ENCODE results near the gene TIMM50.
"Not testable (repeated sequence)": the region's sequence is repeated elsewhere in the genome, so short reads cannot be mapped to it uniquely, and the experiment has no call there.

TIMM50 gene

GRCh38 chr19:39480337-39481228 is at the start of gene TIMM50:
TIMM50 (plus strand) TSS chr19:39480838; CDS start chr19:39480854, 16 bp downstream.
- DNase-seq = peak; percentile 86 to 91

DNA sequence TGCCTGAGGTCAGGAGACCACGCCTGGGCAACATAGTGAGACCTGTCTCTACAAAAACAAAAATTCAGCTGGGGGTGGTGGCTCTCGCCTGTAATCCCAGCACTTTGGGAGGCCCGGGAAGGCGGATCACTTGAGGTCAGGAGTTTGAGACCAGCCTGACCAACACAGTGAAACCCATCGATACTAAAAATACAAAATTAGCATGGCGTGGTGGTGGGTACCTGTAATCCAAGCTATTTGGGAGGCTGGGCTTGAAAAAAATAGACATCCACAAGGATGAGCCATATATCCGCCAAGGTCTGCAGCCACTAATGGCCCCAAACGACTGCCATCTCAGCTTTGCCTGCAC is 48.0 kb upstream of the TIMM50 start:
- no peak for DNase-seq

DNA sequence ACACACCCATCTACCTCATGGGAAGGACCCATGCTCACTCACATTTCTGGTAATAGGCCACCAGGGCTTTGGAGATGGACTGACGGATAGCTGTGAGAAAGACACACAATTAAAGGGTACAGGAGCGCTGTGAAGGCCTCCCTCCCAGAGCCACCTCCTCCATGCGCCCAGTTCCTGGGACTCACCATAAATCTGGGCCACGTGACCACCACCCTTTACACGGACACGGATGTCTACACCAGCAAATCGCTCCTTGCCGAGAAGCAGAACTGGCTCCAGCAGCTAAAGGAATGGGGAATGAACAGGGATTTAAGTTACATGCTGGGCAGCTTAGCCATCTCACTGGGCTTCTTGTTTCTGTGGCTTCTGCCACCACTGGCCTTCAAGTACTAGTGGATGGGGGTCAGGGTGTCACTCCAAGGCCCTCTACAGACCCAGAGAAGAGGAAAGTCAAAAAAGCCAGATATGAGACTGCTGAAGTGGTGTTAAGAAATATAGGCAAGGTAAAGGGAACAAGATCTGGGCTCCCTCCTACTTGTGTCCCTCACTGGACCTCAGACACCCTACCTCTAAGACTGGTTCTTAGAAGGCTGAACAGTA is 47.1 kb upstream of the TIMM50 start:
- DNase-seq = no peak

- no peak for DNase-seq
These were observed 46.2 kb upstream of the TIMM50 start for GRCh38 chr19:39434123-39435076.

- DNase-seq = peak; percentile 73 to 92
These were observed 44.9 kb upstream of the TIMM50 start, which contains the start of gene RPS16 for GRCh38 chr19:39435499-39436349. RPS16 (minus strand) TSS chr19:39435949; CDS start chr19:39435895, 54 bp downstream.

DNA sequence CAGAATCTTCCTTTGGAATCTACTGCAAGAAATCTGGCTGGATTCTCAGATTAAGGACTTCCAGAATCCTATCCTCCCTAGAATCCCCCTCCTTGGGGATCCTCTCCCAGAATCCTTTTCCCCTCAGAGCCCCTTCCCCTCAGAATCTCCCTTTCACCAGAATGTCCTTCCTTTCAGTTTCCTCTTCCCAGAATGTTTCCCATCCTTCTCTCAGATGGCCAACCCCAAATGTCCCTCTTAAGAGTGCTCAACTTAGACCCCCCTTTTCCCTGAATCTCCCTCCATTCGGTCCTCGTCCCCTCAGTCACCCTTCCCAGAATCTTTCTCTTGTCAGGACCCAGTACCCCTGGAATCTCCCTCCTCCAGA is 44.3 kb upstream of the TIMM50 start:
- DNase-seq = no peak

GRCh38 chr19:39438270-39438934 is 42.2 kb upstream of the TIMM50 start:
- DNase-seq = no peak

DNA sequence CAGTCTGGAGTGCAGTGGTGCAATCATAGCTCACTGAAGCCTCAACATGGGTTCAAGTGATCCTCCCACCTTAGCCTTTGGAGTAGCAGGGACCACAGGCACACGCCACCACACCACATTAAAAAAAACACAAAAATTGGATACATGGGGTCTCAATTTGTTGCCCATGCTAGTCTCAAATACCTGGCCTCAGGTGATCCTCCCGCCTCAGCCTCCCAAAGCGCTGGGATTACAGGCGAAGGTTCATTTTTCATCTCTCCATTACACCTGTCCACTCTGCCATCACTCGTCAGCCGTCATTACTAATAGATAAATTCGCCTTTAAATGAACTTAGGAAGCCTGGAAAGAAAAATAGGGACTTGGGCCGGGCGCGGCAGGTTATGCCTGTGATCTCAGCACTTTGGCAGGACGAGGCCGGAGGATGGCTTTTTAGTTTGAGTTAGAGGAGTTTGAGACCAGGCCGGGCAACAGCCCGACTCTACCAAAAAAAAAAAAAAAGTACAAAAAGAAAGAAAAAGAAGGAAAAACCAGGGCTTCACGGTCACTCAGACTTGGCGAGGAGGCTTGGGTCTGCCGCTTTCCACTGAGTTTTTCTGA is 35.9 kb upstream of the TIMM50 start:
- no peak for DNase-seq

DNA sequence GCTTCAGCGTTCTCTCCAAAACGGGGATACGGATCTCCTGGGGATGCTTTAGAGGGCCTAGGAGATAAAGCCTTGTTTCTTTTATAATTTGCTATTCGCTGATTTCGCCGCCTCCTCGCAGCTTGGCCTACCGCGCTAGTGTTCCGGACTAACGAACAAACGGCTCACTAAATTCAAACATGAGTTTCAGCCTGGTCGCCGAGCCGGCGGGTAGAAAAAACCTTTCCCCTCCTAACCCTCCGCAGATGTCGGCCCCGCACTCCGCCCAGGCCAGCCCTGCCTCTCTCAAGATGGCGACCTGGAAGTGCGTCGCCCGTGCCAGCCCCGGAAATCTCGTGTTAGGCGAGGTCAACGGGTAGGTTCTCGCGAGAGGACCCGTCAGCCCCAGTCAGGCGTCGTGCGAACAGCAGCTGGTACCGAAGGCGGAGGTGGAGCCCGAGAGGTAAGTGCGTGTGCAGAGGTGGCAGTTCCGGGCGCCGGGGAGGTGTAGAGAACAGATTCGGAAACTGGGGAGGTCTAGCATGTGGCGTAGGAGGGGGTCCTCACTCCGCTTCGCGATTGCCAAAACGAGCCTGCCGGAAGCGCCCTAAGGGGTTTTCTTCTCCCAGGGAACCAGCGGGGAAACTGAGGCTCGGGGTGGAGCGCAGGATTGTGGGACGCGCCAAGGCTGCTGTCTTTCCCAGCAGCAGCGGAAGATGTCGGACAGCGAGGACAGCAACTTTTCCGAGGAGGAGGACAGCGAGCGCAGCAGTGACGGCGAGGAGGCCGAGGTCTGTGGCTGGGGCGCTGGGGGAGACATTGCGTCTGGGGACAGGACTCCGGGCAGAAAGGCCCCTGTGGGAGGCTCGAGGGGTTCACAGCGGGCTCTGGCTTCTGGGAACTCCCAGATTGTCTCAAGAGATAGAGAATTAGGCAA is 35.2 kb upstream of the TIMM50 start, which contains the start of gene SUPT5H:
Gene SUPT5H (plus strand): TSS at position 387 of the 916 bp plus-strand sequence. CDS start 309 bp downstream, at position 696.
- DNase-seq = peak; percentile 80 to 90

DNA sequence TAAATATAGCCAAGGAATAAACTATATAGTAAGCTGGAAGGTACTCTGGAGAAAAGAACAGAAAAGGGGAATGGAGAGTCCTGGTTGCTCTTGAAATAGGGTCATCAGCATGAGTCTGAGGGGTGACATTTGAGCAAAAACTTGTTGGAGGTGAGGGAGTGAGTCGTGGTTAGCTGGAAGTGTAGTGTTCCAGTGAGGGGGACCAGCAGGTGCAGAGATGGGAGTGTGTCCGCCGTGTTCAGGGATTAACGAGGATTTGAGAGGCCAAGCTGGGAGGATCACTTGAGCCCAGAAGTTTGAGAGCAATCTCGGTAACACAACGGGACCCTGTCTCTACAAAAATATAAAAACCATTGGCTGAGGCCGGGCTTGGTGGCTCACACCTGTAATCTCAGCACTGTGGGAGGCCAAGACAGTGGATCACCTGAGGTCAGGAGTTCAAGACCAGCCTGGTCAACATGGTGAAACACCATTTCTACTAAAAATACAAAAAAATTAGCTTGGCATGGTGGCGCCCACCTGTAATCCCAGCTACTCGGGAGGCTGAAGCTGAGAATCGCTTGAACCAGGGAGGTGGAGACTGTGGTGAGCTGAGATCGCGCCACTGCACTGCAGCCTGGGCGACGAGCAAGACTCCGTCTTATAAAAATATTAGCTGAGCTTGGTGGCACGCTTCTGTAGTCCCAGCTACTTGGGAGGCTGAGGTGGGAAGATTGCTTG is 34.1 kb upstream of the TIMM50 start:
- no peak for DNase-seq

DNA sequence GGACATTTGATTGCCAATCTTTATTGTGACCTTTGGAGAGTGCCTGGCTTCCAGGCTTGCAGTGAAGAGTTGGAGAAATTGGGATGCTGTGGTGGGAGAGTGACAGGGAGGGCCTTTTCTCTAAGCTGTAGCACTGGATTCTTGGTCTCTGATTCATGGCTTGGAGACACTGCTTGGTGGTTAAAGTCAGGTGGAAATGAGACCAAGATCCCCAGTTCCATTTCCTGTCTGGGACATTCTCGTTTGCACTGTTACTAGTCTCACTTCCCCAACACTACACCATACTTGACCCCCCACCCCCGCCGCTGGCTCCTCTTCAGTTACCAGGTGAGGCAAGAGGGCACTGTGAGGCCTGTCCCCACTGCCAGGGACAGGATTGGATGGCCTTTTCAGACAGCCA is 32.4 kb upstream of the TIMM50 start:
- DNase-seq = peak in 1 of 2 experiments; percentile 41

DNA sequence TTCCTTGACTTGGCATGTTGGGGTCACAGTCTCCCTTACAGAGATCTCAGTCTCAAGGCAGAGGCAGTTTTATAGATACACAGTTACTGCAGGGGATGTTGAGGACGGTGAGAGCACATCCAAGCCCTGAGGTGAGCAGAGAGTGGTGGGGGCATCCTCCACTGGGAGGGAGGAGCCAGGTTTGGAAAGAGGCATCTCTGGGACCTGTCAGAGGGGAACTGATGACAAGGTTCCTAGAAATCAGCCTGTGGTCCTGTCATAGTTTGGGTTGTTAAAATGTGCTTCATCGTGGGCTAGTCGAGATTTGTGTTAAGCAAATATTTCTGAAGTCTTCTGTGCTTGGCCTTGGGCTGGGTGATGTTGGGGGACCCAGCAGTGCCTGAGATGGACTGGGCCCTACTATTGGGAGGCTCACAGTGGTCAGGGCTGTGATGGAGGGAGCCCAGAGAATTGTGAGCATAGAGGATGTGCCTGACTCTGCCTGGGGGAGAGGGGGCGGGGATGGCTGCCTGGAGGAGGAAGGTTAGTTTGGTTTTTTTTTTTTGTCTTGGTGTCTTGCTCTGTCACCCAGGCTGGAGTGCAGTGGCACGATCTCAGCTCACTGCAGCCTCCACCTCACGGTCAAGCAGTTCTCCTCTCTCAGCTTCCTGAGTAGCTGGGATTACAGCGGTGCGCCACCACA is 31.4 kb upstream of the TIMM50 start:
- no peak for DNase-seq

DNA sequence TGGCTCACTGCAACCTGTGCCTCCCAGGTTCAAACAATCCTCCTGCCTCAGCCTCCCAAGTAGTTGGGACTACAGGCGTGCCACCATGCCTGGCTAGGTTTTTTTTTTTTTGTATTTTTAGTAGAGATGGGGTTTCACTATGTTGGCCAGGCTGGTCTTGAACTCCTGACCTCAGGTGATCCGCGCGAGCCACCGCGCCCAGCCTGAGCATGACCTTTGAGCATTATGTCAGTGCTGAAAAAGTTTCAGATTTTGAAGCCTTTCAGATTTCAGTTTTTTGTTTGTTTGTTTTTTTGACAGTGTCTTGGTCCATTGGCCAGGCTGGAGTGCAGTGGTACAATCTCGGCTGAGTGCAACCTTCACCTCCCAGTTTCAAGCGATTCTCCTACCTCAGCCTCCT is 29.4 kb upstream of the TIMM50 start:
- DNase-seq = not testable (repeated sequence)

DNA sequence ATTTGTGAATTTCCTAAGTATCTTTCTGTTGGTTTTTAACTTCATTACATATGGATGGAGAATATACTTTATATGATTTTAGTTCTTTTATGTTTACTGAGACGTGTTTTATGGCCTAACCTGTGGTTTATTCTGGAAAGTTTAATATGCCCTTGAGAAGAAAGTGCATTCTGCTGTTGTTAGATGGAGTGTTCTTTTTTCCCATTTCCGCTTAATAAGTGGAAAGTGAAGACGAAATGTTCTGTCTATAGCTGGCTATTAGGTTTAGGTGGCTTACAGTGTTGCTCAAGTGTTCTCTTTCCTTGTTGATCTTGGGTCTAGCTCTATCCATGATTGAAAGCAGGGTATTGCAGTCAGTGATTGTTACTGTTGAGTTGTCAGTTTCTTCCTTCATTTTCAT is 17.2 kb upstream of the TIMM50 start:
- no peak for DNase-seq

DNA sequence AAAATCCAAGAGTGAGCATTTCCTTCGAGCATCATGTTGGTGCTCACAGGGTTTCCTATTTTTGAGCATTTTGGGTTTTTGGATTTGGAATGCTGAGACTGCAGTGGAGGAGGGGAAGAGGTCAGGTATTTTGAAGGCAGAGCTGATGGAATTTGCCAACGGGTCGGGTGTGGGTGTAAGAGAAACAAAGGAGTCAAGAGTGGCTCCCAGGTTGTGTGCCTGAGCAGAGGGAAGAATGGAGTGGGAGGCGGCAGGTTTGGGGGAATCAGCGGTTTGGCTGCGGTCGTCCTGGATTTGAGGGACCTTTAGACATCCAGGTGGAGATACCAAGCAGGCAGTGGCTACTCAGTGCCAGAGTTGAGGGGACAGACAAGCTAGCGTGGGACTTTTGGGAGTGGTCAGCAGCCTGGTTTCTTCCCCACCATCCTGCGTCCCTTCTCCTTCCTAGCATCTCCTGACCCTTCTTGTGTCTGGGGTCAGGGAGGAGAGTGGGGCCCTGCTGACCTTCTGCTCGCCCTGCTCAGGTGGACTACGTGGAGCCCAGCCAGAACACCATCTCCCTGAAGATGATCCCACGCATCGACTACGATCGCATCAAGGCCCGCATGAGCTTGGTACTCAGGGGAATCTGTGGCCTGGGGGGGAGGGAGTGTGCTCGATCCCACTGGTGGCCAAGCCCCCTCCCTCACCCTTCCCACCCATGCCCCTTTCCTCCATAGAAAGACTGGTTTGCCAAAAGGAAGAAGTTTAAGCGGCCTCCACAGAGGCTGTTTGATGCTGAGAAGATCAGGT is 14.5 kb upstream of the TIMM50 start:
- no peak for DNase-seq

- DNase-seq = no peak
These were observed 12.7 kb upstream of the TIMM50 start for GRCh38 chr19:39467941-39468340.

DNA sequence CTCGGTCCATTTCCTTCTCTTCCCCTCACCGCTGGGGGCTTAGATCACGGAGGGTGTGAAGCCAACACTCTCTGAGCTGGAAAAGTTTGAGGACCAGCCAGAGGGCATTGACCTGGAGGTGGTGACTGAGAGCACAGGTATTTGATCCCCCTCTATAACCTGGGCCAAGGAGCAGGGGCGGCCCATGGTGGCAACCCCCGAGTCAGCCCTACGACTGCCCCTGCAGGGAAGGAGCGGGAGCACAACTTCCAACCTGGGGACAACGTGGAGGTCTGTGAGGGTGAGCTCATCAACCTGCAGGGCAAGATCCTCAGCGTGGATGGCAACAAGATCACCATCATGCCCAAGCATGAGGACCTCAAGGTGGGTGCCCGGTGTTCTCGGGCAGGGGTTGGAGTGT is 11.6 kb upstream of the TIMM50 start:
- no peak for DNase-seq

GRCh38 chr19:39469567-39469966 is 11.1 kb upstream of the TIMM50 start:
- no peak for DNase-seq

All from SW 1271 (cell line).